GM12873 (cell line): ENCODE measurements around the gene PUS10.

Experiments
- CTCF ChIP-seq: IDR thresholded peaks from 2 replicates; pipeline ENCODE4 v1.5.1; 2012; ENCODE audit warnings: low read depth, mild to moderate bottlenecking, moderate library complexity, low read length, control low read depth; ENCODE audit not compliant: insufficient read depth; ENCODE audit errors: missing control alignments

The PUS10 gene

GRCh38 chr2:60954139-60954538 is 63.9 kb downstream of the PUS10 start:
- no peak for TF ChIP-seq CTCF

- no peak for TF ChIP-seq CTCF
Measured at GRCh38 chr2:60948926-60949579, 69.0 kb downstream of the PUS10 start.

GRCh38 chr2:60948161-60948560 is 69.9 kb downstream of the PUS10 start:
- TF ChIP-seq CTCF, result no peak

- no peak for TF ChIP-seq CTCF
Measured at GRCh38 chr2:60947056-60947455, 71.0 kb downstream of the PUS10 start.

GRCh38 chr2:60945341-60945740 is 72.7 kb downstream of the PUS10 start:
- no peak for TF ChIP-seq CTCF

- TF ChIP-seq CTCF, result no peak
Measured at GRCh38 chr2:60939622-60940021, 78.4 kb downstream of the PUS10 start.

GRCh38 chr2:60938301-60938700 is 79.8 kb downstream of the PUS10 start:
- no peak for TF ChIP-seq CTCF

GRCh38 chr2:60936757-60937156 is 81.3 kb downstream of the PUS10 start:
- no peak for TF ChIP-seq CTCF
